Calu3 (cell line): ENCODE results near the gene ZNF280C. TPM values are rescaled to one million over a fixed set of nuclear protein-coding genes. Genes with fewer than 3 reads are reported as not detected.

Experiments used
- BruUV-seq: library from RNA; stranded (reverse); fragments of 400-500 nt; replicated peaks from 2 replicates; lab custom pipeline; 2021; lab: Mats Ljungman, UMichigan
- CTCF ChIA-PET: fragments of 300-600 bp; sonication (Branson Sonifier 250); formaldehyde crosslinking; loops from one replicate; lab custom pipeline; 2022; ENCODE audit warnings: antibody characterized with exemption; lab: Charles Lee
- DNase-seq: peaks from one replicate; pipeline ENCODE4 v3.0.0; 2022
- H3K27ac Mint-ChIP-seq: one replicate; pipeline ENCODE4 v1.8.0; 2022; ENCODE audit warnings: mixed read lengths; ENCODE audit not compliant: unreplicated experiment
- H3K27me3 Mint-ChIP-seq: one replicate; pipeline ENCODE4 v1.8.0; 2022; ENCODE audit warnings: mixed read lengths; ENCODE audit not compliant: unreplicated experiment
- H3K36me3 Mint-ChIP-seq: one replicate; pipeline ENCODE4 v1.8.0; 2022; ENCODE audit warnings: mild to moderate bottlenecking, moderate library complexity, mixed read lengths; ENCODE audit not compliant: insufficient read depth, unreplicated experiment
- H3K4me1 Mint-ChIP-seq: one replicate; pipeline ENCODE4 v1.8.0; 2022; ENCODE audit warnings: mild to moderate bottlenecking, low read depth, mixed read lengths; ENCODE audit not compliant: unreplicated experiment
- H3K4me3 Mint-ChIP-seq: one replicate; pipeline ENCODE4 v1.8.0; 2022; ENCODE audit warnings: mild to moderate bottlenecking, low read depth, moderate library complexity, mixed read lengths; ENCODE audit not compliant: unreplicated experiment
- H3K9me3 Mint-ChIP-seq: one replicate; pipeline ENCODE4 v1.8.0; 2022; ENCODE audit warnings: low read depth, mixed read lengths; ENCODE audit not compliant: unreplicated experiment
- intact Hi-C: fragments of 100-400 bp; cut with micrococcal nuclease; formaldehyde crosslinking; loops from one replicate; pipeline ENCODE4 v1.10.0; 2022; ENCODE audit not compliant: unreplicated experiment
- total RNA-seq: library from RNA; stranded (reverse); gene quantifications from 2 replicates; pipeline ENCODE4 v1.2.3, GENCODE V29; 2022
- TF ChIP-seq, protein P1 (sequence below): fragments of 200-600 bp; IDR thresholded peaks from one replicate; pipeline ENCODE4 v1.8.0; 2022; ENCODE audit warnings: antibody characterized with exemption; ENCODE audit not compliant: unreplicated experiment

The ZNF280C gene
- total RNA-seq, 1 experiment from 2014 or later: 8.8 TPM

DNA sequence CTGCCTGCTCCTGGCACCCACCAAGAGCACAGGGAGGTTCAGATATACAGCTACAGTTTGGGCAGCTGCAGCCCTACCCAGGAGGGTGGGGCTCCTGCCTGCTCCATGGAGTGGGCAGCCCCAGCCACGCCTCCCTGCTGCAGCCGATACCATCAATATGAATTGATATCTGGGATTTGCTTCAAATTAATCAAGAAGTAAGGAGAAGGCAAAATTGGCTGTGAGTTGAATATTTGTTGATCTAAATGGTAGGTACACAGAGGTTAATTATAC, 31.2 kb upstream of the ZNF280C start:
- no peaks in the 10 kb centered on the region for H3K27me3 Mint-ChIP-seq
- no TSS peak for BruUV-seq
- no peaks in the 10 kb centered on the region for H3K4me1 Mint-ChIP-seq
- no peaks in the 10 kb centered on the region for H3K9me3 Mint-ChIP-seq
- H3K4me3 Mint-ChIP-seq: peak overlapping the region; percentile 67
- intact Hi-C loops: no loop called here
- H3K36me3 Mint-ChIP-seq: no peaks in the 10 kb centered on the region
- CTCF ChIA-PET: no interaction called here
- no peak overlapping the region for H3K27ac Mint-ChIP-seq
- TF ChIP-seq, protein P1, sequence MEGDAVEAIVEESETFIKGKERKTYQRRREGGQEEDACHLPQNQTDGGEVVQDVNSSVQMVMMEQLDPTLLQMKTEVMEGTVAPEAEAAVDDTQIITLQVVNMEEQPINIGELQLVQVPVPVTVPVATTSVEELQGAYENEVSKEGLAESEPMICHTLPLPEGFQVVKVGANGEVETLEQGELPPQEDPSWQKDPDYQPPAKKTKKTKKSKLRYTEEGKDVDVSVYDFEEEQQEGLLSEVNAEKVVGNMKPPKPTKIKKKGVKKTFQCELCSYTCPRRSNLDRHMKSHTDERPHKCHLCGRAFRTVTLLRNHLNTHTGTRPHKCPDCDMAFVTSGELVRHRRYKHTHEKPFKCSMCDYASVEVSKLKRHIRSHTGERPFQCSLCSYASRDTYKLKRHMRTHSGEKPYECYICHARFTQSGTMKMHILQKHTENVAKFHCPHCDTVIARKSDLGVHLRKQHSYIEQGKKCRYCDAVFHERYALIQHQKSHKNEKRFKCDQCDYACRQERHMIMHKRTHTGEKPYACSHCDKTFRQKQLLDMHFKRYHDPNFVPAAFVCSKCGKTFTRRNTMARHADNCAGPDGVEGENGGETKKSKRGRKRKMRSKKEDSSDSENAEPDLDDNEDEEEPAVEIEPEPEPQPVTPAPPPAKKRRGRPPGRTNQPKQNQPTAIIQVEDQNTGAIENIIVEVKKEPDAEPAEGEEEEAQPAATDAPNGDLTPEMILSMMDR: no peak
- no peak for DNase-seq

DNA sequence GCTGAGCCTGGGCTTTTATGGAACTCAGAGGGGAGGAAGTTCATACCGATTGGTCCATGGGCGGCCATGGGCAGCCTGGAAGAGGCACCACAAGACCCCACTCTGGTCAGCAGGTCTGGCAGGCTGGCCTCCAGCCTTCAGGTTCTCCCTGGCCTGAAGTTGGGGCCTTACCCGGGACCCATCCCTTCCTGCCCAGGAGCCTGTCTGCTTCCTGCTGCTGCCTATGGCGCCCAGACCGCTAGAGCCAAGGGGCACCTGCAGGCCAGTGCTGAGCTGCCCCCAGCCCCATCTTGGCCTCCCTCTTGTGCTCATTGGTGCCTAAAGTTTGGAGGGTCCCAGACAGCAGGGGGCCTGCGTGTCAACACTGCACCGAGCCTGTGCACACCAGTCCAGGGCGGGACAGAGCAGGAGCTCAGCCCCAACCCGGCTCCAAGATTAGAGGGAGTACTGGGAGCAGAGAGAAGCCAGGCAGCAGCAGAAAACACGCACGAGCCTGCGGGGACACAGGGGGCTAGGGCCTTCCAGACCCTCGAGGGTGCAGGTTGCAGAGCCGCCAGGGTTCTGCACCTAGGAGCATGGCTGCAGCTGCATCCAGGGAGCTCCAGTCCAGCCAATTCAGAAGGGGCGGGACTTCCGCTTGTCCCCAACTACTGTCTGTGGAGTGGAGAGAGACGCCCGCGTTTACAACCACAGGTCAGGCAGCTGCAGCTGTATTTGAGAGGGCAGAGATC, 30.7 kb upstream of the ZNF280C start:
- no TSS peak for BruUV-seq
- CTCF ChIA-PET: no interaction called here
- intact Hi-C loops: no loop called here
- Mint-ChIP-seq H3K36me3 (no peaks in the 10 kb centered on the region), H3K4me1 (no peaks in the 10 kb centered on the region), H3K4me3 (peak overlapping the region; percentile 67), H3K27ac (no peak overlapping the region), H3K9me3 (no peaks in the 10 kb centered on the region), H3K27me3 (no peaks in the 10 kb centered on the region)
- peak; percentile 47 for DNase-seq
- TF ChIP-seq, protein P1: no peak

- TF ChIP-seq, protein P1: no peak
- CTCF ChIA-PET: no interaction called here
- H3K27me3 Mint-ChIP-seq: no peaks in the 10 kb centered on the region
- no peak overlapping the region for H3K4me3 Mint-ChIP-seq
- intact Hi-C loops: no loop called here
- no peak overlapping the region for H3K27ac Mint-ChIP-seq
- no peaks in the 10 kb centered on the region for H3K4me1 Mint-ChIP-seq
- no peaks in the 10 kb centered on the region for H3K36me3 Mint-ChIP-seq
- no TSS peak for BruUV-seq
- DNase-seq: no peak
- H3K9me3 Mint-ChIP-seq: no peaks in the 10 kb centered on the region
These were observed 28.0 kb upstream of the ZNF280C start for GRCh38 chrX:130296743-130297142.

GRCh38 chrX:130296297-130296678, 27.6 kb upstream of the ZNF280C start:
- H3K9me3 Mint-ChIP-seq: no peaks in the 10 kb centered on the region
- BruUV-seq: no TSS peak
- intact Hi-C loops: no loop called here
- H3K4me1 Mint-ChIP-seq: no peaks in the 10 kb centered on the region
- no peaks in the 10 kb centered on the region for H3K27me3 Mint-ChIP-seq
- CTCF ChIA-PET: no interaction called here
- TF ChIP-seq, protein P1: no peak
- H3K27ac Mint-ChIP-seq: no peak overlapping the region
- H3K4me3 Mint-ChIP-seq: no peak overlapping the region
- no peaks in the 10 kb centered on the region for H3K36me3 Mint-ChIP-seq
- DNase-seq: no peak
